ENCODE measurements around the gene RAVER2.

DNA sequence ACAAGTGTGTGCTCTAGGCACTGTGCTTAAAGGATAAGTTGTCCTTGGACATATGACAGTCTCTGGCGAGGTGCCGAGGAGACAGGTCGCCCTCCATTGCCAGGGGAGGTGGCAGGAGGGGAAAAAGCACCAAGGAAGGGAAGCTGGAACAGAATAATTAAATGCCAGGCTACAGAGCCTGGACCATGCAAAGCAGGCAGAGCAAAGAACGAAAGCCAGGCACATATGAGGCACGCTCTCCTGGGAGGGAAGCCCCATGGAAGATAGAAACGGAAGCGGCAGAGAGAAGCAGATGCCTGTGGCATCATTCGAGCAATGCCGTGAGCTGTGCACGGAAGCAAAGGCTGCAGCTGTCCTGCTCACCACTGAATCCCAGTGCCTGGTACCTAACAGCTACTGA lies 130.2 kb downstream of the RAVER2 start:
- TF ChIP-seq YY1 (IDR thresholded peaks at IDR 0.05; ENCODE audit: insufficient read depth, insufficient read length) (no peak), SUZ12 (IDR thresholded peaks at IDR 0.05; ENCODE audit: extremely low read depth, insufficient read depth, insufficient read length) (no peak)
